Cardiac septum (tissue), 1 donor: ENCODE data around the gene SERINC5. TPM values are rescaled to one million over a fixed set of nuclear protein-coding genes. Genes with fewer than 3 reads are reported as not detected.
A peak's percentile ranks its signal among the peaks of the same experiment; 100 is the strongest.

Experiments used
- DNase-seq: peaks from one replicate; pipeline ENCODE4 v3.0.0-alpha.2; 2020; ENCODE audit warnings: low spot score
- intact Hi-C: fragments of 100-400 bp; cut with DNase I; formaldehyde crosslinking; loops from one replicate; pipeline ENCODE4 v1.14.0; 2022
- total RNA-seq: library from RNA; stranded (reverse); fragmentation: NEBNext Ultra II Directional; extraction: Animal tissue kit (Norgen Biotek cat#: 25700); gene quantifications from one replicate; pipeline ENCODE4 v1.2.1, GENCODE V29; 2021
- donor health status: DM: no; HTN: no; CAD: no.

SERINC5 gene
- total RNA-seq, 1 donor from 2014 or later: 20.9 TPM

- DNase-seq: no peak
- intact Hi-C loops: loop anchor here (5.0 kb wide), 3 partner anchors 117 to 167 kb away; partner anchors contain the start of gene ZFYVE16
Measured at GRCh38 chr5:80259511-80260203, 3.8 kb upstream of the SERINC5 start.

DNA sequence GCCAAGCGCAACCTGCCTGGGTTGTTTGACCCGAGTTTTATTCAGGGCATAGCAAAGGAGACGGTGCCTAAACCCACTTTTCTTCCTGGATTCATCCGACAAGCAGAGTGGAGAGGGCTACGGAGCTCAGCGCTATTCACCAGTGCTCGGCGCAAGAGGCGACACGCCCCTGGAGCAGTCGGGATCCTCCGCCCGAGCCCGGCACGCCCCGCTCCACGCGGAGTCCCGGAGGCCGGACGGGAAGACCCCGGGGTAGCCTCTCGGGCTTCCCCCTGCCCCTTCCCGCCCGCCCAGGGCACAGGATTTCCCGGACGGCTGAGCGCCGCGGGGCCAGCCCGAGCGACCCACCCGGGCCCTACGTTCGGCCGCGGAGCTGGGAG, 427 bp downstream of the SERINC5 start:
- intact Hi-C loops: loop anchor here (5.0 kb wide), 3 partner anchors 113 to 163 kb away; partner anchors contain the start of gene ZFYVE16
- peak; percentile 85 for DNase-seq

DNA sequence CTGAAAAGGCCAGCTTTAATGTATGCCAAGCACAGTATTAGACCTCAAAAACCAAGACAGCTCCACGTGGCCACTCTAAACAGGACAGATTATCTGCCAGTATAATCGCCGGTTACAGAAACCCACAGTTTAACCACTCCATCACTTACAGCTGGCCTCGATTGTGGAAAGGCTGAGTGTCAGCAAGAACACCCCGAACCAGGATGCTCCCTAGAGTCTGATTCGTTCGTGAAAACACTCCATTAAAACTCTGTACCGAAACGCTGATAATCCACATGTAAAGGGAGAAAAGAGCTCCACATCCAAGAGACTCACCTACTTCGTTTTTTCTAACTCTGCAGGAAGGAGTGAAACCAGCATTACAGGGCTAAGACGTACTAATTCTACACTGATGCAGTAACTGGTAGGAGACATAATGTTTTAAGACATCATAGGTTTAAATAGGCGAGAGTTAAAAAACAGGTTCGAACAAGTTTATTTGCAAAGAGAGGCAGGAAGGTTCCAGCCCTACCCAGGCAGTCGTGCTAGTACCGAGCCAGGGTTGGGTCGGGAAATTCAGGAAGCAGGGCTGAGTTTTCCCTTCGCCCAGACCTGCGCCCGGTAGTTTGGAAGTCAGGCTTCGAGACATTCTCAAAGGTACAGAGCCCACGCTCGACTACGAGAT, 949 bp downstream of the SERINC5 start:
- intact Hi-C loops: loop anchor here (5.0 kb wide), 3 partner anchors 113 to 163 kb away; partner anchors contain the start of gene ZFYVE16
- peak; percentile 77 for DNase-seq

DNA sequence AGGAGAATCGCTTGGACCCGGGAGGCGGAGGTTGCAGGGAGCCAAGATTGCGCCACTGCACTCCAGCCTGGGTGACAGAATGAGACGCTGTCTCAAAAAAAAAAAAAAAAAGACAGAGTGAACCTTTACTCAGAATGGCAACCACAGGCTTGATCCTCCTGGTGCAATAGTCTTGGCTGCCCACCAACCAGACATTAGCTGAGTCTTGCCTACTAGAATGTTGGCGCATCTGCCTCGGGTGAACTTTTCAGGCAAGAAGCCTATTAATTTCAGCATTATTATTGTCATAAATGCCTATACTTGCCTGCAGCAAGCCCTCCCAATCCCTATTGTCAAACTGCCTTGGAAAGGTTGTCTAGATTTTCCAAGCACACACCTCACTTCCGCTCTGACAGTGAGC, 4.2 kb downstream of the SERINC5 start:
- intact Hi-C loops: no loop called here
- DNase-seq: no peak

GRCh38 chr5:80250801-80251200, 5.0 kb downstream of the SERINC5 start:
- intact Hi-C loops: no loop called here
- no peak for DNase-seq

DNA sequence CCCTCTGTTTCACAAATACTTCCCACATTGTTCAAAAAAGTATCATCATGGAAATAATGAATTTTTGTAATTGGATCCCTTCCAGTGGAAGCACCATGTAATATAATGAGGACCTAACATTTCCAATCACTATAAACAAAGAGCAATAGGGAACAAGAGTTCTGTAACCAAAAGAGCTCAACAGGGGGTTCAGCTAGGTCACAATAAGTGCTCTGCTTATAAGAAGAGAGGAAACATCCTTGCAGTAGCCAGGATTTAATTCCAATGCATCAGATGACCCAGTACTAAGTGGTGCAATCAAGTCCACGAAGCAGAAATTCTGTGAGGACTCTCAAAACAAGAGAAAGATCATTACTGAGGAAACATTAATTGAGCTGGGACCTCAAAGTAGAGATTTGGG, 5.9 kb downstream of the SERINC5 start:
- intact Hi-C loops: no loop called here
- DNase-seq: no peak

GRCh38 chr5:80248378-80248777, 7.5 kb downstream of the SERINC5 start:
- intact Hi-C loops: no loop called here
- peak; percentile 9 for DNase-seq

- intact Hi-C loops: no loop called here
Measured at GRCh38 chr5:80246995-80247729, 8.7 kb downstream of the SERINC5 start.

GRCh38 chr5:80246001-80246758, 9.7 kb downstream of the SERINC5 start:
- no peak for DNase-seq
- intact Hi-C loops: no loop called here

More at GRCh38 chr5:80246995-80247729, 8.7 kb downstream of the SERINC5 start:
- no peak for DNase-seq

- intact Hi-C loops: no loop called here
- peak; percentile 22 for DNase-seq
Measured at GRCh38 chr5:80243567-80243966, 12.3 kb downstream of the SERINC5 start.

- intact Hi-C loops: no loop called here
Measured at GRCh38 chr5:80242849-80243248, 13.0 kb downstream of the SERINC5 start.

DNA sequence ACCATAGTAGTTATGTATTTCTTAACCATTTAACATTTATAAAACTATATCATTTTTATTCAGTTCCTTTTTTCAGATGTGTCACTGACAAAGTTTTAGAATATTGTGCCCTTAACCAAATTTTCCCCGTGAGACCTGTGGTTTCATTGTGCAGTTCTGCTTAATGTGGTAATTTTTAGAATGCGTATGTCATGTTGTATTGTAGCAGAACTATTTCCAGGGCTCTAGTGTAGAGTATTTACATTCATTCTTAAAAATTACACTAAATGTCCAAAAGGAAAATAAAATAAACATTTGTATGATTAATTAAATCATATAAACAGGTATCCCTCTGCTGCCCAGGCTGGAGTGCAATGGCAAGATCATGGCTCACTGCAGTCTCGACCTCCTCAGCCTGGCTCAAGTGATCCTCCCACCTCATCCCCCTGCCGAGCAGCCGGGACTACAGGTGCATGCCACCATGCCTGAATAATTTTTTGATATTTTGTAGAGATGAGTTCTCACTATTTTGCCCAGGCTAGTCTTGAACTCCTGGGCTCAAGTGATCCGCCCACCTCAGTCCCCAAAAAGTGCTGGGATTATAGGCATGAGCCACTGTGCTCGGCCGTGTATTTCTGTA, 15.4 kb downstream of the SERINC5 start:
- intact Hi-C loops: no loop called here
- DNase-seq: no peak

More at GRCh38 chr5:80242849-80243248, 13.0 kb downstream of the SERINC5 start:
- no peak for DNase-seq

- intact Hi-C loops: no loop called here
- no peak for DNase-seq
Measured at GRCh38 chr5:80239680-80240367, 16.0 kb downstream of the SERINC5 start.

GRCh38 chr5:80238778-80239679, 16.8 kb downstream of the SERINC5 start:
- peak; percentile 79 for DNase-seq
- intact Hi-C loops: no loop called here

- DNase-seq: no peak
- intact Hi-C loops: no loop called here
Measured at GRCh38 chr5:80238097-80238496, 17.8 kb downstream of the SERINC5 start.

GRCh38 chr5:80237243-80237642, 18.6 kb downstream of the SERINC5 start:
- DNase-seq: peak; percentile 57
- intact Hi-C loops: no loop called here

DNA sequence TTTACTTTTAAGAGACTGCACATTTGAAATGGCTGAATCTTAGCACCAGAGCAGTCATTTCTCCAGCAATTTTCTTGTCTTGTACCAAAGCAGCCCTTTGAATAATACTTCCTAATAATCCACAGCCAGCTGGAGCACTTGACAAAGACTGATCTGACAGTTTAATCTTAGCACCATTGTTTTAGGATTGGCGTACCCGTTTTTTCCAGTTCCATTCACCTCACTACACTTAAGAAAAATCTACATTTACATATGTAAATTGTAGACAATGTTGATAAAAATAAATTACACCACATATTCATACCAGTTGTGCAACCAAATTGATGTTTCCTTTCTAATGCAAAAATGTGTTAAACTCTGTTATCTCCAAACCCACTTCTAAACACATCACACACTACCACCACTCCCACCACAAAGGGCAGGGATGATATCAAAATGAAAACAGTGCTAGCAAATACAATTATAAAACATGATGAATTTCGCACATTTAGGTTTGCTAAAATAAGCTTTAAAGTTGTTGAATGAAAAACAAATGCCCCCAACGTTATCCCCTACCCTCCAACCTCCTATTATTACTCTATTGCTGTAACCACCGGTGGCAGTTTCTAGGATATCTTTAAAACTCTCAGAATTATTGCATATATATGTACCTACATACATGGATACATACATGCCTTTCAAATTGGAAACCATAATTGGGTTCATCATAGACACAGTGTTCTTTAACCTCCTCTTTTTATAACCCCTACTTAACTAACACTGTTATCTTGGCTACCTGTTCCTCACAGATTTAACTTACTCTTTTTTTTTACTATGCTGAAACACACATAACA, 21.5 kb downstream of the SERINC5 start:
- intact Hi-C loops: no loop called here
- no peak for DNase-seq
